Natural killer cell treated with Interleukin-12 subunit alpha and Interleukin-12 subunit beta and Interleukin-15 and Interleukin-18, amount 100 ng/mL, for 72 hours (primary cell): Measurements from ENCODE around the gene MYO1H. TPM values are rescaled to one million over a fixed set of nuclear protein-coding genes. Genes with fewer than 3 reads are reported as not detected.

Experiments
- ATAC-seq, 2 donors: fragments of 150-1000 bp; cut with Tn5 transposase in 1 of 2; sonication (Bioruptor Pico), chemical (Tn5 transposase) in 1 of 2; 2 replicates each; pipeline ENCODE4 v1.10.0; 2021
- DNase-seq: peaks from one replicate; pipeline ENCODE4 v3.0.0; 2022; ENCODE audit warnings: low spot score
- H3K27ac Mint-ChIP-seq, 2 donors: 1 replicate in 1 of 2; 2 replicates in 1 of 2; pipeline ENCODE4 v1.8.0; 2022; ENCODE audit warnings: mixed read lengths in 2 of 2, mild to moderate bottlenecking in 1 of 2, moderate library complexity in 1 of 2
- H3K27me3 Mint-ChIP-seq, 2 donors: 1 replicate in 1 of 2; 2 replicates in 1 of 2; pipeline ENCODE4 v1.8.0; 2022; ENCODE audit warnings: mixed read lengths in 2 of 2
- H3K36me3 Mint-ChIP-seq: one replicate; pipeline ENCODE4 v1.8.0; 2022; ENCODE audit warnings: mixed read lengths
- H3K4me1 Mint-ChIP-seq, 2 donors: 1 replicate in 1 of 2; 2 replicates in 1 of 2; pipeline ENCODE4 v1.8.0; 2022; ENCODE audit warnings: low read depth in 2 of 2, mixed read lengths in 2 of 2, mild to moderate bottlenecking in 1 of 2
- H3K4me3 Mint-ChIP-seq: one replicate; pipeline ENCODE4 v1.8.0; 2022; ENCODE audit warnings: mixed read lengths
- H3K9me3 Mint-ChIP-seq: 2 replicates; pipeline ENCODE4 v1.8.0; 2022; ENCODE audit warnings: mixed read lengths
- total RNA-seq, 2 donors: library from RNA; stranded (reverse); gene quantifications; one replicate each; pipeline ENCODE4 v1.2.3, GENCODE V29; 2022

Gene MYO1H
- total RNA-seq, 2 donors from 2014 or later = not detected

GRCh38 chr12:109492371-109492770, 144.7 kb downstream of the MYO1H start:
- H3K4me3 Mint-ChIP-seq = no peak overlapping the region
- peaks cover 21% of the 10 kb centered on the region for H3K36me3 Mint-ChIP-seq
- peaks cover 20 to 24% of the 10 kb centered on the region in 2 donors for H3K4me1 Mint-ChIP-seq
- no peaks in the 10 kb centered on the region for H3K27me3 Mint-ChIP-seq
- no peaks in the 10 kb centered on the region for H3K9me3 Mint-ChIP-seq
- DNase-seq = no peak
- no peak for ATAC-seq
- H3K27ac Mint-ChIP-seq = no peak overlapping the region

DNA sequence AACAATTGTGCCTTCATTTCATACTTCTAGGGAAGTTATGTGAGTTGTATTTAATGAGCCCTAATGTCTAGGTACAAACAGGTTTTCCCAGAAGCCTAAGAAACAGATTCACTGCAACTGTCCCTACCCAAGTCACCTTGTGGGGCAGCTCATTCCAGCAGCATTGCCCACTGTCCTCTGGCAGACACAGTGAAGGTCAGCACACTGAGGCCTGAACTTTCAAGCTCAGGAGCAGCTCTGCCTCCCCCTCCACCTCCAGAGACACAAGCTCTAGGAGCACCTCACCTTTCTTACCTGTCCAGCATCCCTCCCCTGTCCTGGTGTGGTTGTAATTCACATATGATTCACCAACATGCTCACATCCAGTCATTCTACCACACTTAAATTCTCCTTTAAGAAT, 145.4 kb downstream of the MYO1H start:
- H3K4me3 Mint-ChIP-seq = no peak overlapping the region
- no peak overlapping the region for H3K27ac Mint-ChIP-seq
- no peaks in the 10 kb centered on the region for H3K27me3 Mint-ChIP-seq
- H3K4me1 Mint-ChIP-seq = peaks cover 20 to 27% of the 10 kb centered on the region in 2 donors
- no peaks in the 10 kb centered on the region for H3K9me3 Mint-ChIP-seq
- ATAC-seq (no peak), DNase-seq (no peak)
- H3K36me3 Mint-ChIP-seq = peaks cover 28% of the 10 kb centered on the region

DNA sequence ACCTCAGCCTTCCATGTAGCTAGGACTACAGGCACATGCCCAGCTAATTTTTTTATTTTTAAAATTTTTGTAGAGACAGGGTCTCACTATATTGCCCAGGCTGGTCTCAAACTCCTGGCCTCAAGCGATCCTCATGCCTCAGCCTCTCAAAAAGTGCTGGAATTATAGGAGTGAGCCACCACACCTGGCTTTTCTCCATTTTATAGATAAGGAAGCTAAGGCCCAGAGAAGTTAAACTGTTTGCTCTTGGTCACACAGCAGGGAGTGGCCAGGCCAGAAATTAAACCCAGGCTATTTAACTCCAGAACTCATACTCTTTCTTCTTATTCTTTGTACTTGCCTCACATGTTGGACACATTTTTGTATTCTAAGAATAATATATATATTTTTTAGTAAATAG, 146.2 kb downstream of the MYO1H start:
- no peaks in the 10 kb centered on the region for H3K27me3 Mint-ChIP-seq
- no peak overlapping the region for H3K4me3 Mint-ChIP-seq
- H3K4me1 Mint-ChIP-seq = peaks cover 20 to 27% of the 10 kb centered on the region in 2 donors
- H3K27ac Mint-ChIP-seq = peak overlapping the region in 1 of 2 donors; percentile 40
- no peaks in the 10 kb centered on the region for H3K9me3 Mint-ChIP-seq
- peaks cover 28% of the 10 kb centered on the region for H3K36me3 Mint-ChIP-seq
- ATAC-seq (no peak), DNase-seq (no peak)

GRCh38 chr12:109494348-109494881, 146.7 kb downstream of the MYO1H start:
- H3K9me3 Mint-ChIP-seq = no peaks in the 10 kb centered on the region
- H3K4me1 Mint-ChIP-seq = peaks cover 20 to 27% of the 10 kb centered on the region in 2 donors
- H3K27me3 Mint-ChIP-seq = no peaks in the 10 kb centered on the region
- peak overlapping the region in 1 of 2 donors; percentile 40 for H3K27ac Mint-ChIP-seq
- peaks cover 24% of the 10 kb centered on the region for H3K36me3 Mint-ChIP-seq
- H3K4me3 Mint-ChIP-seq = no peak overlapping the region
- no peak for DNase-seq
- peak; percentile 38 to 77 for ATAC-seq

GRCh38 chr12:109495012-109495411, 147.3 kb downstream of the MYO1H start:
- Mint-ChIP-seq H3K9me3 (no peaks in the 10 kb centered on the region), H3K27me3 (no peaks in the 10 kb centered on the region), H3K27ac (peak overlapping the region in 1 of 2 donors; percentile 40), H3K4me1 (peaks cover 20 to 27% of the 10 kb centered on the region in 2 donors), H3K4me3 (no peak overlapping the region), H3K36me3 (peaks cover 22% of the 10 kb centered on the region)
- ATAC-seq (peak; percentile 48 to 61), DNase-seq (no peak)

DNA sequence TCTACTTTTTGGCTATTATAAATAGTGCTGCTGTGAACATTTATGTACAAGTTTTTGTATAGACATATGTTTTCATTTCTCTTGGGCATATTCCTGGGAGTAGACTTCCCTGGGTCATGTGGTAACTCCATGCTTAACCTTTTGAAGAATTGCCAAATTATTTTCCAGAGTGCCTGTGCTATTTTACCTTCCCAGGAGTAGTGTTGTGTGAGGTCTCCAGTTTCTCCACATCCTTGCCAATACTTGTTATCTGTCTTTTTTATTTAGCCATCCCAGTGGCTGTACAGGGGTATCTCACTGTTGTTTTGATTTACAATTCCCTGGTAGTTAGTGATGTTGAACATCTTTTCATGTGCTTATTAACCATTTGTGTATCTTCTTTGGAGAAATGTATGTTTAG, 148.6 kb downstream of the MYO1H start:
- Mint-ChIP-seq H3K27me3 (no peaks in the 10 kb centered on the region), H3K27ac (no peak overlapping the region), H3K4me1 (peaks cover 20 to 27% of the 10 kb centered on the region in 2 donors), H3K9me3 (no peaks in the 10 kb centered on the region), H3K36me3 (peaks cover 12% of the 10 kb centered on the region), H3K4me3 (no peak overlapping the region)
- ATAC-seq (no peak), DNase-seq (no peak)

GRCh38 chr12:109497675-109498074, 150.0 kb downstream of the MYO1H start:
- Mint-ChIP-seq H3K4me3 (no peak overlapping the region), H3K27ac (peak overlapping the region in 1 of 2 donors; percentile 33), H3K4me1 (peaks cover 20 to 27% of the 10 kb centered on the region in 2 donors), H3K36me3 (peaks cover 12% of the 10 kb centered on the region), H3K9me3 (no peaks in the 10 kb centered on the region), H3K27me3 (no peaks in the 10 kb centered on the region)
- DNase-seq (no peak), ATAC-seq (no peak)

Other genes starting within 250 kb of the MYO1H start
- 10 to 100 TPM in 1 of 2 donors, 1 to 10 TPM in 1; 3.4 to 11.1 TPM for gene ACACB, start 231.3 kb upstream of the MYO1H start, total RNA-seq
- gene FOXN4, start 38.6 kb upstream of the MYO1H start, total RNA-seq = not detected
- 10 to 100 TPM; 49.9 to 92.0 TPM for gene KCTD10, start 129.4 kb downstream of the MYO1H start, total RNA-seq
- 10 to 100 TPM; 38.9 to 39.2 TPM for gene UBE3B, start 129.7 kb downstream of the MYO1H start, total RNA-seq
- 10 to 100 TPM; 36.4 to 40.2 TPM for gene MMAB, start 225.6 kb downstream of the MYO1H start, total RNA-seq
- 10 to 100 TPM; 23.1 to 27.5 TPM for gene MVK, start 225.9 kb downstream of the MYO1H start, total RNA-seq